ENCODE data around the gene ZEB2. TPM values are rescaled to one million over a fixed set of nuclear protein-coding genes. Genes with fewer than 3 reads are reported as not detected.
"Not testable (repeated sequence)": the region's sequence is repeated elsewhere in the genome, so short reads cannot be mapped to it uniquely, and the experiment has no call there.

Gene ZEB2
- total RNA-seq, 1 donor from 2014 or later: 88.5 TPM

GRCh38 chr2:144370937-144371584 is 148.9 kb downstream of the ZEB2 start:
- H3K4me3 Mint-ChIP-seq: no peak overlapping the region
- peaks cover 15% of the 10 kb centered on the region for H3K27me3 Mint-ChIP-seq
- H3K36me3 Mint-ChIP-seq: no peaks in the 10 kb centered on the region
- no peak for TF ChIP-seq CTCF (conservative IDR thresholded peaks at IDR 0.05)
- no peak overlapping the region for H3K27ac Mint-ChIP-seq
- peaks cover 3% of the 10 kb centered on the region for H3K9me3 Mint-ChIP-seq
- no peak for DNase-seq (ENCODE audit: extremely low spot score, unreplicated experiment)
- peaks cover 22% of the 10 kb centered on the region for H3K4me1 Mint-ChIP-seq (ENCODE audit: unreplicated experiment)

GRCh38 chr2:144369416-144369815 is 150.5 kb downstream of the ZEB2 start:
- no peak for DNase-seq (ENCODE audit: extremely low spot score, unreplicated experiment)
- Mint-ChIP-seq H3K4me3 (no peak overlapping the region), H3K9me3 (peaks cover 3% of the 10 kb centered on the region), H3K4me1 (ENCODE audit: unreplicated experiment) (peaks cover 27% of the 10 kb centered on the region), H3K36me3 (no peaks in the 10 kb centered on the region), H3K27ac (no peak overlapping the region), H3K27me3 (peaks cover 13% of the 10 kb centered on the region)
- no peak for TF ChIP-seq CTCF (conservative IDR thresholded peaks at IDR 0.05)

GRCh38 chr2:144366825-144367429 is 153.0 kb downstream of the ZEB2 start:
- Mint-ChIP-seq H3K27me3 (peaks cover 3% of the 10 kb centered on the region), H3K4me3 (no peak overlapping the region), H3K4me1 (ENCODE audit: unreplicated experiment) (peaks cover 15% of the 10 kb centered on the region), H3K9me3 (peaks cover 3% of the 10 kb centered on the region), H3K36me3 (no peaks in the 10 kb centered on the region), H3K27ac (no peak overlapping the region)
- DNase-seq (ENCODE audit: extremely low spot score, unreplicated experiment): no peak
- no peak for TF ChIP-seq CTCF (conservative IDR thresholded peaks at IDR 0.05)

- no peak for DNase-seq (ENCODE audit: extremely low spot score, unreplicated experiment)
- peaks cover 10% of the 10 kb centered on the region for H3K4me1 Mint-ChIP-seq (ENCODE audit: unreplicated experiment)
- no peak overlapping the region for H3K4me3 Mint-ChIP-seq
- no peak overlapping the region for H3K27ac Mint-ChIP-seq
- no peaks in the 10 kb centered on the region for H3K36me3 Mint-ChIP-seq
- peaks cover 3% of the 10 kb centered on the region for H3K27me3 Mint-ChIP-seq
- peaks cover 3% of the 10 kb centered on the region for H3K9me3 Mint-ChIP-seq
- no peak for TF ChIP-seq CTCF (conservative IDR thresholded peaks at IDR 0.05)
Measured at GRCh38 chr2:144364944-144365738, 154.8 kb downstream of the ZEB2 start.

DNA sequence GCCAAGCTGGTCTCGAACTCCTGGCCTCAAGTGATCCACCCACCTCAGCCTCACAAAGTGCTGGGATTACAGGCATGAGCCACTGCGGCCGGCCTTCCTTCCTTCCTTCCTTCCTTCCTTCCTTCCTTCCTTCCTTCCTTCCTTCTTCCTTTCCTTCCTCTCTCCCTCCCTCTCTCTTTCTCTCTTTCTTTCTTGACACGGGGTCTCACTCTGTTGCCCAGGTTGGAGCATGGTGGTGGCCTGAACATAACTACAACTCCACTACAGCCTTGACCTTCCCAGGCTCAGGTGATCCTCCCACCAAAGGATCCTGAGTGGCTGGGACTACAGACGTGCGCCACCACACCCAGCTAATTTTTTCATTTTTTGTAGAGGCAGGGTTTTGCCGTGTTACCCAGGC is 155.7 kb downstream of the ZEB2 start:
- not testable (repeated sequence) for H3K4me1 Mint-ChIP-seq (ENCODE audit: unreplicated experiment); H3K27ac Mint-ChIP-seq; H3K4me3 Mint-ChIP-seq

DNA sequence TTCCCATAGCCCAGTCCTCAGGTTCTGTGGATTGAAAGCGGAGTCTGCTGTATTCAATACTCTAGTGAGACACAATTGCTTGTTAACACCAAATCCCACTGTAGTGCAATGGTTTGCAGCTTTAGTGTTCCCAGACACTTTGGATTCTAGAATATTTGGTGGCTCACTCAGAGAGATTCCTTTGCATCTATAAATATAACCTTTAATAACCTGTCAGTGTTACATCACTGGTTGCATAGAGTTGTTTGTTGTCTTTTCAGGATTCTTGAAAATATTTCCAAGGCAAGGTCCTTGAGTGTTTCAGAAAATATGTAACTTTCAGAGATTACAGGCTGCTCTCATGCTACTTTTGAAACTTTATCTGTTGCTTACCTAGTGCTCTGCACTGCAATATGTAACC is 157.5 kb downstream of the ZEB2 start:
- Mint-ChIP-seq H3K27me3 (peaks cover 3% of the 10 kb centered on the region), H3K9me3 (peaks cover 3% of the 10 kb centered on the region), H3K4me1 (ENCODE audit: unreplicated experiment) (peaks cover 19% of the 10 kb centered on the region), H3K4me3 (no peak overlapping the region), H3K27ac (no peak overlapping the region), H3K36me3 (no peaks in the 10 kb centered on the region)
- no peak for TF ChIP-seq CTCF (conservative IDR thresholded peaks at IDR 0.05)
- no peak for DNase-seq (ENCODE audit: extremely low spot score, unreplicated experiment)

More for the DNA sequence above, 155.7 kb downstream of the ZEB2 start:
- H3K36me3 Mint-ChIP-seq; DNase-seq (ENCODE audit: extremely low spot score, unreplicated experiment); H3K9me3 Mint-ChIP-seq; H3K27me3 Mint-ChIP-seq: not testable (repeated sequence)

Measured in type B pancreatic cell (in vitro differentiated cells).